HepG2 (cell line): ENCODE measurements around the gene TFRC. TPM values are rescaled to one million over a fixed set of nuclear protein-coding genes. Genes with fewer than 3 reads are reported as not detected.
A peak's percentile ranks its signal among the peaks of the same experiment; 100 is the strongest.

ENCODE experiments used
- CC2D1A ChIP-seq: sonication (generic); formaldehyde crosslinking; IDR thresholded peaks from 2 replicates; pipeline ENCODE4 v1.8.1; 2023; ENCODE audit warnings: mild to moderate bottlenecking, missing genetic modification reagents
- JDP2 ChIP-seq: sonication (generic); formaldehyde crosslinking; IDR thresholded peaks from 2 replicates; pipeline ENCODE4 v1.8.1; 2022; ENCODE audit warnings: missing genetic modification reagents, borderline replicate concordance
- SOX5 ChIP-seq: IDR thresholded peaks from 2 replicates; pipeline ENCODE4 v1.6.1; 2016; ENCODE audit warnings: borderline replicate concordance
- ZIK1 ChIP-seq: sonication (generic); formaldehyde crosslinking; IDR thresholded peaks from 2 replicates; pipeline ENCODE4 v1.5.0; 2020; ENCODE audit warnings: mild to moderate bottlenecking, low read depth, missing genetic modification reagents, borderline replicate concordance
- ZNF143 ChIP-seq: sonication (generic); formaldehyde crosslinking; IDR thresholded peaks from 2 replicates; pipeline ENCODE4 v1.4.0; 2020; ENCODE audit warnings: missing genetic modification reagents
- ZNF292 ChIP-seq: sonication (generic); formaldehyde crosslinking; IDR thresholded peaks from 2 replicates; pipeline ENCODE4 v1.8.1; 2022; ENCODE audit warnings: mild to moderate bottlenecking, low read depth, missing genetic modification reagents, borderline replicate concordance
- ZNF331 ChIP-seq: sonication (generic); formaldehyde crosslinking; IDR thresholded peaks from 2 replicates; pipeline ENCODE4 v1.4.0; 2020; ENCODE audit warnings: missing genetic modification reagents
- ZNF556 ChIP-seq: sonication (generic); formaldehyde crosslinking; IDR thresholded peaks from 2 replicates; pipeline ENCODE4 v1.4.0; 2020; ENCODE audit warnings: mild to moderate bottlenecking, missing genetic modification reagents, borderline replicate concordance
- ZNF746 ChIP-seq: sonication (generic); formaldehyde crosslinking; IDR thresholded peaks from 2 replicates; pipeline ENCODE4 v1.8.0; 2022; ENCODE audit warnings: mild to moderate bottlenecking, missing genetic modification reagents
- ZSCAN21 ChIP-seq: sonication (generic); formaldehyde crosslinking; IDR thresholded peaks from 2 replicates; pipeline ENCODE4 v1.8.0; 2022; ENCODE audit warnings: mild to moderate bottlenecking, missing genetic modification reagents, moderate library complexity, borderline replicate concordance
- polyA plus RNA-seq, 8 experiments: library from polyadenylated mRNA; depleted of rRNA in 3 of 8; stranded (reverse) in 7 of 8; unstranded in 1 of 8; fragments of >200 nt; fragmentation: Illumina TruSeq in 4 of 8; extraction: Trizol in 4 of 8; gene quantifications; 2 replicates each; pipeline versions ENCODE4 v1.2.1 to v1.2.3, GENCODE V29; 2011 to 2016; ENCODE audit warnings: low read depth in 4 of 8, missing spikeins in 1 of 8, mixed read lengths in 1 of 8; ENCODE audit not compliant: insufficient read depth in 1 of 8
- total RNA-seq, 5 experiments: library from RNA; depleted of rRNA; stranded (reverse); fragments of >200 nt; fragmentation: Illumina TruSeq; extraction: Trizol; gene quantifications; 2 replicates each; pipeline ENCODE4 v1.2.3, GENCODE V29; 2016; ENCODE audit warnings: low read depth in 1 of 5
- TF ChIP-seq, protein P1 (sequence below), 2 experiments: sonication (generic) in 1 of 2; formaldehyde crosslinking in 1 of 2; IDR thresholded peaks; 2 replicates each; pipeline versions ENCODE4 v1.6.1 to v1.9.0; 2014 to 2022; ENCODE audit warnings: antibody characterized with exemption in 1 of 2, borderline replicate concordance in 1 of 2, inconsistent platforms in 1 of 2, low read depth in 1 of 2, missing genetic modification reagents in 1 of 2
- TF ChIP-seq, protein P2 (sequence below): sonication (generic); formaldehyde crosslinking; IDR thresholded peaks from 2 replicates; pipeline ENCODE4 v1.4.0; 2020; ENCODE audit warnings: low read depth, missing genetic modification reagents
- TF ChIP-seq, protein P3 (sequence below): IDR thresholded peaks from 2 replicates; pipeline ENCODE4 v1.6.1; 2012; ENCODE audit warnings: low read depth, low read length, improper control_type of control experiment
- TF ChIP-seq, protein P4 (sequence below): sonication (generic); formaldehyde crosslinking; IDR thresholded peaks from 2 replicates; pipeline ENCODE4 v1.5.0; 2020; ENCODE audit warnings: missing genetic modification reagents, mild to moderate bottlenecking, borderline replicate concordance

Gene TFRC
- total and polyA plus RNA-seq, 2 of the 13 experiments (the other 11 are each of a cell fraction or from before 2014, with no cell fraction given): 188 to 274 TPM

DNA sequence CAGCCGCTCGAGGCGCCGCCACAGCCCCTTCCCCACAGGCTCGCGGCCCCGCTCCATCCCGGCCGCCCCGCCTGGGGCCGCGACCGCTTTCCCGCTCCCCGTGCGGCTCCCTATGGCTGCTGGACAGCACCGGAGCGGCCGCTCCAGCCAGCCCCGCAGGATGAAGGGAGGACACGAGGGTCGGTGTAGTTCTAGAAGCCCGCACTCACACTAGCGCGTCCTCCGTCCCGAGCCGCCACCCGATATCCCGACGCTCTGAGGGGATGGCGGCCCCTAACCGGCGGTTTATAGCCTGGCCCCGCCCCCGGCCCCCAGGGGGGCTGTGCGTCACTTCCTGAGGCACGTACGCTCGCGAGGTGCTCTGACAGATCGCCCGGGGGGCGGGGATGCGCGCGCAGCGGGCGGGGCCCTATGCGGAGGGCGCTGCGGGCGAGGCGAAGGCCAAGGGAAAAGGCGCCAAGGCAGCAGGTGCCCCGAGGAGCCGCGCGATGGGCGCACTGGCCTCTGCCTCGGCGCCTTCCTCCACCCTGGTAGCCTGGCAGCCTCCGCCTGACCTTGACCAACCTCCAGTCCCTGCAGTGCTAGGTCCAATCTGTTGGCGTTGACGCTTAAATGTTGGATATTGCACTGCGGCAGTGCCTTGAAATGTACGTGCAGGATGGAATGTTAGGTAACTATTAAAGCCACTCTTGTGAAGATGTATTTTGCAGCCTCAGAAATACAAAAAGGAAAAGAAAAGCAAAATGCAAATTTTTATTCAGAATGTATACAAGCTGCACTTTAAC, at the start of gene TFRC (continued):
- TF ChIP-seq, protein P1, sequence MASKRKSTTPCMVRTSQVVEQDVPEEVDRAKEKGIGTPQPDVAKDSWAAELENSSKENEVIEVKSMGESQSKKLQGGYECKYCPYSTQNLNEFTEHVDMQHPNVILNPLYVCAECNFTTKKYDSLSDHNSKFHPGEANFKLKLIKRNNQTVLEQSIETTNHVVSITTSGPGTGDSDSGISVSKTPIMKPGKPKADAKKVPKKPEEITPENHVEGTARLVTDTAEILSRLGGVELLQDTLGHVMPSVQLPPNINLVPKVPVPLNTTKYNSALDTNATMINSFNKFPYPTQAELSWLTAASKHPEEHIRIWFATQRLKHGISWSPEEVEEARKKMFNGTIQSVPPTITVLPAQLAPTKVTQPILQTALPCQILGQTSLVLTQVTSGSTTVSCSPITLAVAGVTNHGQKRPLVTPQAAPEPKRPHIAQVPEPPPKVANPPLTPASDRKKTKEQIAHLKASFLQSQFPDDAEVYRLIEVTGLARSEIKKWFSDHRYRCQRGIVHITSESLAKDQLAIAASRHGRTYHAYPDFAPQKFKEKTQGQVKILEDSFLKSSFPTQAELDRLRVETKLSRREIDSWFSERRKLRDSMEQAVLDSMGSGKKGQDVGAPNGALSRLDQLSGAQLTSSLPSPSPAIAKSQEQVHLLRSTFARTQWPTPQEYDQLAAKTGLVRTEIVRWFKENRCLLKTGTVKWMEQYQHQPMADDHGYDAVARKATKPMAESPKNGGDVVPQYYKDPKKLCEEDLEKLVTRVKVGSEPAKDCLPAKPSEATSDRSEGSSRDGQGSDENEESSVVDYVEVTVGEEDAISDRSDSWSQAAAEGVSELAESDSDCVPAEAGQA (IDR thresholded peaks at IDR 0.05; ENCODE audit: low read depth): peak; percentile 81
- TF ChIP-seq, protein P1 (CRISPR knock-in tag; IDR thresholded peaks at IDR 0.05; ENCODE audit: borderline replicate concordance): no peak
- peak; percentile 14; the same call in 1 of the 2 replicates for TF ChIP-seq ZNF556 (CRISPR knock-in tag)
- TF ChIP-seq ZIK1: peak; percentile 94
- TF ChIP-seq, protein P2, sequence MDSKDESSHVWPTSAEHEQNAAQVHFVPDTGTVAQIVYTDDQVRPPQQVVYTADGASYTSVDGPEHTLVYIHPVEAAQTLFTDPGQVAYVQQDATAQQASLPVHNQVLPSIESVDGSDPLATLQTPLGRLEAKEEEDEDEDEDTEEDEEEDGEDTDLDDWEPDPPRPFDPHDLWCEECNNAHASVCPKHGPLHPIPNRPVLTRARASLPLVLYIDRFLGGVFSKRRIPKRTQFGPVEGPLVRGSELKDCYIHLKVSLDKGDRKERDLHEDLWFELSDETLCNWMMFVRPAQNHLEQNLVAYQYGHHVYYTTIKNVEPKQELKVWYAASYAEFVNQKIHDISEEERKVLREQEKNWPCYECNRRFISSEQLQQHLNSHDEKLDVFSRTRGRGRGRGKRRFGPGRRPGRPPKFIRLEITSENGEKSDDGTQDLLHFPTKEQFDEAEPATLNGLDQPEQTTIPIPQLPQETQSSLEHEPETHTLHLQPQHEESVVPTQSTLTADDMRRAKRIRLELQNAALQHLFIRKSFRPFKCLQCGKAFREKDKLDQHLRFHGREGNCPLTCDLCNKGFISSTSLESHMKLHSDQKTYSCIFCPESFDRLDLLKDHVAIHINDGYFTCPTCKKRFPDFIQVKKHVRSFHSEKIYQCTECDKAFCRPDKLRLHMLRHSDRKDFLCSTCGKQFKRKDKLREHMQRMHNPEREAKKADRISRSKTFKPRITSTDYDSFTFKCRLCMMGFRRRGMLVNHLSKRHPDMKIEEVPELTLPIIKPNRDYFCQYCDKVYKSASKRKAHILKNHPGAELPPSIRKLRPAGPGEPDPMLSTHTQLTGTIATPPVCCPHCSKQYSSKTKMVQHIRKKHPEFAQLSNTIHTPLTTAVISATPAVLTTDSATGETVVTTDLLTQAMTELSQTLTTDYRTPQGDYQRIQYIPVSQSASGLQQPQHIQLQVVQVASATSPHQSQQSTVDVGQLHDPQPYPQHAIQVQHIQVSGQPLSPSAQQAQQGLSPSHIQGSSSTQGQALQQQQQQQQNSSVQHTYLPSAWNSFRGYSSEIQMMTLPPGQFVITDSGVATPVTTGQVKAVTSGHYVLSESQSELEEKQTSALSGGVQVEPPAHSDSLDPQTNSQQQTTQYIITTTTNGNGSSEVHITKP (CRISPR knock-in tag): peak; percentile 52; the same call in 1 of the 2 replicates
- no peak for TF ChIP-seq CC2D1A (CRISPR knock-in tag)
- TF ChIP-seq ZNF143 (CRISPR knock-in tag): peak; percentile 56; the same call in 1 of the 2 replicates
- TF ChIP-seq SOX5 (CRISPR knock-in tag): peak; percentile 58
- peak; percentile 49; the same call in 1 of the 2 replicates for TF ChIP-seq ZNF292 (CRISPR knock-in tag)
- TF ChIP-seq ZSCAN21 (CRISPR knock-in tag): peak; percentile 85; the same call in 1 of the 2 replicates
- TF ChIP-seq ZNF331 (CRISPR knock-in tag): peak; percentile 65; the same call in 1 of the 2 replicates
- TF ChIP-seq, protein P3, sequence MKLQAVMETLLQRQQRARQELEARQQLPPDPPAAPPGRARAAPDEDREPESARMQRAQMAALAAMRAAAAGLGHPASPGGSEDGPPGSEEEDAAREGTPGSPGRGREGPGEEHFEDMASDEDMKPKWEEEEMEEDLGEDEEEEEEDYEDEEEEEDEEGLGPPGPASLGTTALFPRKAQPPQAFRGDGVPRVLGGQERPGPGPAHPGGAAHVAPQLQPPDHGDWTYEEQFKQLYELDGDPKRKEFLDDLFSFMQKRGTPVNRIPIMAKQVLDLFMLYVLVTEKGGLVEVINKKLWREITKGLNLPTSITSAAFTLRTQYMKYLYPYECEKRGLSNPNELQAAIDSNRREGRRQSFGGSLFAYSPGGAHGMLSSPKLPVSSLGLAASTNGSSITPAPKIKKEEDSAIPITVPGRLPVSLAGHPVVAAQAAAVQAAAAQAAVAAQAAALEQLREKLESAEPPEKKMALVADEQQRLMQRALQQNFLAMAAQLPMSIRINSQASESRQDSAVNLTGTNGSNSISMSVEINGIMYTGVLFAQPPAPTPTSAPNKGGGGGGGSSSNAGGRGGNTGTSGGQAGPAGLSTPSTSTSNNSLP: no peak
- TF ChIP-seq, protein P4, sequence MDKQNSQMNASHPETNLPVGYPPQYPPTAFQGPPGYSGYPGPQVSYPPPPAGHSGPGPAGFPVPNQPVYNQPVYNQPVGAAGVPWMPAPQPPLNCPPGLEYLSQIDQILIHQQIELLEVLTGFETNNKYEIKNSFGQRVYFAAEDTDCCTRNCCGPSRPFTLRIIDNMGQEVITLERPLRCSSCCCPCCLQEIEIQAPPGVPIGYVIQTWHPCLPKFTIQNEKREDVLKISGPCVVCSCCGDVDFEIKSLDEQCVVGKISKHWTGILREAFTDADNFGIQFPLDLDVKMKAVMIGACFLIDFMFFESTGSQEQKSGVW (CRISPR knock-in tag): no peak
- no peak for TF ChIP-seq JDP2 (CRISPR knock-in tag)
- TF ChIP-seq ZNF746: 0 out of 2 replicates have a peak, but pooled peaks have one; percentile 33
